NOMO-1 treated with DMSO at 0.1 percent for 48 hours (cell line): ENCODE results near the gene CZIB.
A peak's percentile ranks its signal among the peaks of the same experiment; 100 is the strongest.
"Not testable (repeated sequence)": the region's sequence is repeated elsewhere in the genome, so short reads cannot be mapped to it uniquely, and the experiment has no call there.

Source experiments
- DNase-seq: peaks from one replicate; lab custom pipeline; 2025; ENCODE audit not compliant: unreplicated experiment; lab: John Stamatoyannopoulos, UW

CZIB gene

DNA sequence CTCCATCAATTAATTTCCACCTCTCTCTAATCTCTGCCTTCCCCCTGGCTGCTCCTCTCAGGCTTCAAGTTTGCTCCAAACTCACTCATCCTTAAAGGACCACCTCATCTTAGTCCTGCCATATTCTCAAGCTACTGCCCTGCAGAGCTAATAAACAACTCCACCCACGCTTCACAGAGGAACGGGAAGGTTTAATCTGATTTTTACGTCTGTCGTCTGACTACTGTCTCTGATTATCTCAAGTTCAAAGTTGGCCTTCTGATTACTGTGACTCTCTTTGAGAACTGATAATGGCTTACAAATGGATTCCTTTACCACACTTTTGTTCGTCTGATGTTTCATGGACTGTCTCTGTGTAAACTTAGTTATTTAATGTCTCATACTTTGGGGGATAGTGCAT, 31.4 kb downstream of the CZIB start:
- no peak for DNase-seq

DNA sequence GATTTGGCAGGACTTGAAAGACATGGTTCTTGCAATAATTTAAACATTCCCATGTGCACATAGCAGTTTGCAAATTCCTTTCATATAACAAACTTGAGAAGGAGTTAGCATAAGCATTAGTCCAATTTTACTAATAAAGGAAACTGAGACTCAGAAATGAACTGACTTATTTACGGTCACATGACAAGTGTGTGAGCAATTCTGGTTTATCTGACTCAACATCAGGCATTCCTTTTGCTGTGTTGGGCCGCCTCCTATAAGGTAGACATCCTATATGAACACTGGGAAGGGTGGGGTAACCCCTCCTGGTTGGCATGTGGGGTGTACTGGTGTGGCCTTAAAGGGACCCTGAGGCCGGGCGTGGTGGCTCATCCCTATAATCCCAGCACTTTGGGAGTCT, 32.3 kb downstream of the CZIB start:
- no peak for DNase-seq

GRCh38 chr1:53187401-53187800, 33.0 kb downstream of the CZIB start:
- DNase-seq = no peak

DNA sequence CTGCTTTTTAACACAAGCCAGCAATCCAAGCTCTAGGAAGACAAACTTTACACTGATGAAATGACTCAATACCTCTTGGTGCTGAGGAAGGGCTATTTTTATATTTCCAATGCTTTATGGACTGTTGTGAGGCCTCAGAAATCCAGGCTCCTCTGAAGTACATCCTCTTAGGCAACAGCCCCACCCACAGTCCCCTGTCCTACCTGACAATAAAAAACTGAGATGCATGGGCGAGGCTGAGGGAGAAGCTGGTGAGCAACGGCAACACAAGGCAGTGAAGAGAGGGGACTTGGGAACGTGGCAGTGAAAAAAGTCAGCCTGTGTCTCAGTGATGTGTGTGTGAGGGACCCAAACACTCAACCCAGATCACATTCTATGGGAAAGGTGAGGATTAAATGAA, 33.9 kb downstream of the CZIB start:
- DNase-seq = no peak

DNA sequence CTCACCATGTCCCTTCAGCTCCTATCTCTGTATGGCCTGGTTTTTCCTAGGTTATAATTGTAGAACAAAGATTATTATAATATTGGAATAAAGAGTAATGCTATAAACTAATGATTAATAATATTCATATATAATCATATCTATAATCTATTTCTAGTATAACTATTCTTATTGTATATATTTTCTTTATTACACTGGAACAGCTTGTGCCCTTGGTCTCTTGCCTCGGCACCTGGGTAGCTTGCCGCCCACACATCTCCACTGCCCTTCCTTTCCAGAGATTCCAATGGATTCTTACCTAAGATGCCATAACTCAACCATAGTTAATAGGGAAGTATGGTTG, 34.5 kb downstream of the CZIB start:
- not testable (repeated sequence) for DNase-seq

DNA sequence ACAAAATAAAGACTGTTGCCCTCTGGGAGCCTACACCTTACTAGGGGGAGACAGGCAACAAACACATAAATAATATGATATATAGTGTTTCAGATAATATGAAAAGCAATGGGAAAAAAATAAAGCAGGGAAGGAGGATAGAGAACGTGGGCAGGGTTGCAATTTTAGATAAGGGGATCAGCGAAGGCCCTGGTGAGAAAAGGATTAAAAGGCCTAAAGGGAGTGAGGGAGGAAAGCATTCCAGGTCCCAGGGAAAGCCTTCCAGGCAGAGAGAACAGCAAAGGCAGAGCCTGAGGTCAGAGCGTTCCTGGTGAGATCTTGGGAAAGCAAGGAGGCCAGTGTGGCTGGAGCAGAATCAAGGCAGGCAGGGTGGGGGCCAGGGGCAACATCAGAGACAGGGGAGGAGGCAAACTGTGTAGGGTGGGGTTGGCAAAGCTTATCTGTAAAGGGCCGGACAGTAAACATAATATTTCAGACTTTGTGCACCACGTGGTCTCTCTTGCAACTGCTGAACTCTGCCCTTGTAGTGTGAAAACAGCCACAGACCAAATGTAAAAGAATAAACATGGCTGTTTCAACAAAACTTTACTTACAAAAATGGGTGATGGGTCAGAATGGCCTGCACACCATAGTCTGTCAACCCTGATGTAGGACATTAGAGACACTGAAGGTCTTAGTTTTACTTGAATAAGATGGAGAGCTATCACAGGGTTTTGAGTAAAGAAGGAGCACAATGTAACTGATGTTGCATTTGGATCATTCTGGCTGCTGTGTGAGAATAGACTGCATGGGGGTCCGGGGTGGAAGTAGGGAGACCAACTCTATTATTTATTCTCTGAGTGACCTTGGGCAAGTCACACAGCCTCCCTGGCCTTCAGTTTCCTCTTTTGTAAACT, 37.1 kb downstream of the CZIB start:
- DNase-seq = no peak

GRCh38 chr1:53182716-53183094, 37.7 kb downstream of the CZIB start:
- DNase-seq = no peak

- peak; percentile 43 for DNase-seq
Measured at GRCh38 chr1:53182111-53182593, 38.3 kb downstream of the CZIB start.

GRCh38 chr1:53180951-53181350, 39.5 kb downstream of the CZIB start:
- DNase-seq = no peak

DNA sequence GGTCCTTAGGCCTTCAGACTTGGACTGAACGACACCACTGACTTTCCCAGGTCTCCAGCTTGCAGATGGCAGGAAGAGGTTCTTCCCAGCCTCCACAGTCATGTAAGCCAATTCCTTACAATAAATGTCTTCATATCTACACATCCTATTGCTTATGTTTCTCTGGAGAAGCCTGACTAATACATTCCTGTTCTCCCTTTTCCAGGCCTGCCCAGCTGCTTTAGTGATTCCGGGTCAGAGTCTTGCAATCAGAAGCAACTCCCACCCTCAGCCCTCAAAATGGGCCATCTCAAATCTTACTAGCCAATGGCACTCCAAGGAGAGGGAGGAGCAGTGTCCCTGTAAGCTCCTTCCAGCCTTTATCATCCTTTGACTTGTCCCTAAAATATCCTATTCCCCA, 40.2 kb downstream of the CZIB start:
- no peak for DNase-seq

DNA sequence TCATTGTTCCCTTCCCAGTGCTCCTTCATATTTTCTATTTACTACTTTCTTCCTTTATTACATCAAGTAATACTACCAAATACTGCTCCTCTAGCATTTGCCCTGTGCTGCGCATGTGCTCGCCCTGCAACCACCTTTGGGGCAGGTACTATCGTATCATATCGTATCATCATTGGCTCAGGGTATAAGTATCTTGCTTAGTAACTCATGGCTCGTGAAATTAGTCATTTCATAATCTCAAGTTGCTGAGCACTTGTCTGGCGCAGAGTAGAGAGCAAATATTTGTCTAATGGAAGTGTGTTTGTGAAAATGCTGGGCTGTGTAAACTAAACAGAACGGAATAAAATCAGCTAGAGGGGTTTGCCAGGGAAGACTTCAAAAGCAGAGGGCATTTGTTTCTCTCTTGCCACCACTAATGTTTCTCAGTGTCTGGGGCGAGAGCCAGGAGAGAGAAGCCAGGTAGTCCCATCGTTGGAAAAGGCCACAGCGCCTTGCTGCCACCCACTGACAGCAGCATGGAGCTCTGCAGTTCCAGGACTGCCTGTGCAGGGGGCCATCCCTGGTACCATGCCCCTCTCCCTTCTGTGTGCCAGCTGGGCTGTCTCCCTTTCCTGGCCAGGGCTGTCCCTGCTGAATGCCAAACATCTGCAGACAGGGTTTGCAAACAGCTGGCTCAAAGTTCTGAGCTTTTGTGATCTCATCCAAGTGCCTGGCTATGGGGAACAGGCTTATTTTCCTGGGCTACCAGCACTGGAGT, 43.8 kb downstream of the CZIB start:
- DNase-seq = no peak

GRCh38 chr1:53174971-53175913, 45.2 kb downstream of the CZIB start:
- no peak for DNase-seq

- peak; percentile 31 for DNase-seq
Measured at GRCh38 chr1:53172426-53173128, 47.9 kb downstream of the CZIB start.

- DNase-seq = no peak
Measured at GRCh38 chr1:53166912-53167311, 53.5 kb downstream of the CZIB start.

- no peak for DNase-seq
Measured at GRCh38 chr1:53166366-53166765, 54.1 kb downstream of the CZIB start.

DNA sequence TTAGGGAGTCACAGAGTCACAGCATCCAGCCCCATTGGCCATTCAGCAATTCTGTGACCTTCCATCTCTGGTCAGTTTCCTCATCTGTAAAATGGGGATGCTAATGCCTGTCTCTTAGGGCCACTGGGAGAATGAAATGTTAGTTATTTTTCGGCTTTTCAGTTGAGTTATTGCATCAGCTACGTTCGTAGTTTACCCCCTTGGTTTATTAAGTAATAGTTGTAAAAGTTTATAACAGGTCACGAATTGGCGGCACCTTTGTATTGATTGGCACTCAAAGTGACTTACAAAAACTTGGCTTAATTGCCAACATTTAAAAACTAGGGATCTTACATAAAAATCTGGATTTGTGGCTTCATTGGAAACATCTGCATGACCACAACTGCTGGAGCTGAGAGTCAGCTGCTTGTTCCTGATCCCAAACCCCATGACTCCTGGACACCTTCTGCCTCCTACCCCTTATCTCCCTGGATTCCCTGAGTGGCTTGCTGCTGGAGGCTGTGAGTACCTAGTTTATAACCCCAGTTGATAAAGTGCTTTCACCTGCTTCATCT, 54.9 kb downstream of the CZIB start:
- DNase-seq = no peak
